H1 (cell line): ENCODE results near the gene TRO. TPM values are rescaled to one million over a fixed set of nuclear protein-coding genes. Genes with fewer than 3 reads are reported as not detected.

Source experiments
- CTCF ChIP-seq, 3 experiments: IDR thresholded peaks; 1 replicate in 2 of 3; 2 replicates in 1 of 3; pipeline versions ENCODE4 v1.5.1 to v1.6.1; 2011; ENCODE audit warnings: low read length in 3 of 3, mild to moderate bottlenecking in 3 of 3, inconsistent platforms in 2 of 3, low read depth in 1 of 3, moderate library complexity in 1 of 3; ENCODE audit not compliant: insufficient read depth in 1 of 3; ENCODE audit errors: control extremely low read depth in 1 of 3
- MAFK ChIP-seq: IDR thresholded peaks from 2 replicates; pipeline ENCODE4 v1.6.1; 2012; ENCODE audit warnings: low read depth, mild to moderate bottlenecking, improper control_type of control experiment, low read length
- MAX ChIP-seq: IDR thresholded peaks from 2 replicates; pipeline ENCODE4 v1.6.1; 2012; ENCODE audit warnings: inconsistent platforms
- polyA plus RNA-seq, 7 experiments: library from polyadenylated mRNA; depleted of rRNA in 3 of 7; stranded (reverse) in 5 of 7; unstranded in 2 of 7; fragments of >200 nt in 5 of 7; fragments of 200-250 nt in 2 of 7; gene quantifications; 1 replicate in 5 of 7; 2 replicates in 1 of 7; 4 replicates in 1 of 7; pipeline versions ENCODE4 v1.2.1 to v1.2.3, GENCODE V29; 2011 to 2013; ENCODE audit warnings: missing spikeins in 2 of 7, mixed read lengths in 2 of 7
- total RNA-seq: library from RNA; stranded (reverse); fragmentation: NEBNext Ultra II Directional; extraction: Animal tissue kit (Norgen Biotek cat#: 25700); gene quantifications from 2 replicates; pipeline ENCODE4 v1.2.1, GENCODE V29; 2021

Gene TRO
- total and polyA plus RNA-seq, 2 of the 8 experiments (the other 6 are each of a cell fraction or from before 2014, with no cell fraction given): 49.5 to 57.6 TPM

- no peak for TF ChIP-seq CTCF (IDR thresholded peaks at IDR 0.05; ENCODE audit: control extremely low read depth in 1 of 3, insufficient read depth in 1 of 3, low read depth in 1 of 3, low read length in 3 of 3)
- TF ChIP-seq MAFK: no peak
- TF ChIP-seq MAX: no peak
Observed at GRCh38 chrX:54923376-54923775, 2.8 kb downstream of the TRO start (continued).
